GM12865 (cell line): Measurements from ENCODE around the gene FLT1.

Experiments
- DNase-seq: peaks from one replicate; pipeline ENCODE4 v3.0.0; 2010; ENCODE audit warnings: low read depth
- H3K4me3 ChIP-seq: 2 replicates; pipeline ENCODE4 v1.5.1; 2011; ENCODE audit warnings: mild to moderate bottlenecking, low read depth, low read length, control low read depth
- CTCF ChIP-seq: IDR thresholded peaks from 2 replicates; pipeline ENCODE4 v1.5.1; 2011; ENCODE audit warnings: low read length, control low read depth, low read depth, inconsistent platforms; ENCODE audit not compliant: insufficient read depth; ENCODE audit errors: missing control alignments

FLT1 gene

DNA sequence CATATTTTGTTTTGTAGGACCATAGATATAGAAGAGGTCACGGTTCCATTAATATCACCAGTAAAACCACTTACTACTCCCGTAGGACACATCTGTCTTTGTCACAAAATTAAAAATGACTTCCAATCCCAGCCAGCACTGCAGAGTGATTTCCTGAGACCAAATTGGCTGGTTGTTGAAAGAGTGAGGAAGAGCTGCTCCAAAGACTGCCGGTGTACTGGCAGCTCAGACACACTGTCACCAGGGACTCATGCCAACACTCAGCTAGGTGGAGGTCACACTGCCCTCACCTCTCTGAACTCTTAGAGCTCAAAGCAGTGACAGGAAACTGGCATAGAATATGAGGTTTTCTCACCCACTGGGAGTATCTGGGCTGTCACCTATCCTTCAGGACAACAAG lies 52.1 kb downstream of the FLT1 start:
- no peak for DNase-seq
- H3K4me3 ChIP-seq = no peak overlapping the region
- no peak for TF ChIP-seq CTCF

DNA sequence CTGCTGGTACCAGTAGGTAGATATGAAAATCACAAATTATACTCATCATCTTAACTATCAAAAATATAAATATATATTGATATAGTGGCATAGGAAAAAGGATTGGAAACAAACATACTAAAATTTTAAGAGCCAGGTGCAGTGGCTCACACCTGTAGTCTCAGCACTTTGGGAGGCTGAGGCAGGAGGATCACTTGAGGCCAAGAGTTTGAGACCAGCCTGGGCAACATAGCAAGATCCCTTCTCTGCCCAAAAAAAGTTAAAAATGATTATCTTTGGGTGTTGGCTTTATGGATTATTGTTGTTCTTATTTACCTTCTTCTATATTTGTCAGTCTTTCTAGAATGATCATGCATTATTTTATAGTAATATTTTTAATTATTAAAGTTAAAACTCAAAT lies 53.4 kb downstream of the FLT1 start:
- H3K4me3 ChIP-seq = no peak overlapping the region
- DNase-seq = no peak
- no peak for TF ChIP-seq CTCF

GRCh38 chr13:28440774-28441504 lies 54.0 kb downstream of the FLT1 start:
- DNase-seq = no peak
- H3K4me3 ChIP-seq = no peak overlapping the region
- no peak for TF ChIP-seq CTCF

- no peak overlapping the region for H3K4me3 ChIP-seq
- no peak for DNase-seq
- no peak for TF ChIP-seq CTCF
Observed at GRCh38 chr13:28438598-28439334, 56.2 kb downstream of the FLT1 start.

- H3K4me3 ChIP-seq = no peak overlapping the region
- TF ChIP-seq CTCF = no peak
- no peak for DNase-seq
Observed at GRCh38 chr13:28438067-28438466, 56.9 kb downstream of the FLT1 start.

GRCh38 chr13:28435917-28436316 lies 59.0 kb downstream of the FLT1 start:
- no peak for TF ChIP-seq CTCF

More at GRCh38 chr13:28435917-28436316, 59.0 kb downstream of the FLT1 start:
- DNase-seq = no peak
- no peak overlapping the region for H3K4me3 ChIP-seq
